ENCODE data around the gene KATNB1.

DNA sequence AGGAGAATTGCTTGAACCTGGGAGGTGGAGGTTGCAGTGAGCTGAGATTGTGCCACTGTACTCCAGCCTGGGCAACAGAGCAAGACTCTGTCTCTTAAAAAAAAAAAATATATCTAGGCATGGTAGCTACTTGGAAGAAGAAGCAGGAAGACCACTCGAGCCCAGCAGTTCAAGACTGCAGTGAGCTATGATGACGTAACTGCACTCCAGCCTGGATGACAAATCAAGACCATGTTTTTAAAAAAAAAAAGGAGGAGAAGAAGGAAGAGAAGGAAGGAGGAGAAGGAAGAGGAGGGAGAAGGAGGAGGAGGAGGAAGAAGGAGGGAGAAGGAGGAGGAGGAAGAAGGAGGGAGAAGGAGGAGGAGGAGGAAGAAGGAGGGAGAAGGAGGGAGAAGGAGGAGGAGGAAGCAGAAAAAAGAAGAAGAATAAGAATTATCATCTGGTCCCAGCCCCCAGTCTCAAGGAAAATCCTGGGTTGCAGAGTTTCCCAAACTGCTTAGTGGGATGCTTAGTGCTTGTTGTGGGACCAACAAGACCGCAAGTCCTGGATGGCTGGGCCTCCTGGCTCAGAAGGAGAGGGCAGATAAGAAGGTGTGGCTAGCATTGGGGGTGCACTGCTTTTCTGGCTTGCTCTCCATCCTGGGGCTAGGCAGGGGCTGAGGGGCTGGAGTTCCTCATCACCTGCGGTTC is 44.6 kb upstream of the KATNB1 start:
- TF ChIP-seq, protein P1, sequence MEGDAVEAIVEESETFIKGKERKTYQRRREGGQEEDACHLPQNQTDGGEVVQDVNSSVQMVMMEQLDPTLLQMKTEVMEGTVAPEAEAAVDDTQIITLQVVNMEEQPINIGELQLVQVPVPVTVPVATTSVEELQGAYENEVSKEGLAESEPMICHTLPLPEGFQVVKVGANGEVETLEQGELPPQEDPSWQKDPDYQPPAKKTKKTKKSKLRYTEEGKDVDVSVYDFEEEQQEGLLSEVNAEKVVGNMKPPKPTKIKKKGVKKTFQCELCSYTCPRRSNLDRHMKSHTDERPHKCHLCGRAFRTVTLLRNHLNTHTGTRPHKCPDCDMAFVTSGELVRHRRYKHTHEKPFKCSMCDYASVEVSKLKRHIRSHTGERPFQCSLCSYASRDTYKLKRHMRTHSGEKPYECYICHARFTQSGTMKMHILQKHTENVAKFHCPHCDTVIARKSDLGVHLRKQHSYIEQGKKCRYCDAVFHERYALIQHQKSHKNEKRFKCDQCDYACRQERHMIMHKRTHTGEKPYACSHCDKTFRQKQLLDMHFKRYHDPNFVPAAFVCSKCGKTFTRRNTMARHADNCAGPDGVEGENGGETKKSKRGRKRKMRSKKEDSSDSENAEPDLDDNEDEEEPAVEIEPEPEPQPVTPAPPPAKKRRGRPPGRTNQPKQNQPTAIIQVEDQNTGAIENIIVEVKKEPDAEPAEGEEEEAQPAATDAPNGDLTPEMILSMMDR (IDR thresholded peaks at IDR 0.05; ENCODE audit: borderline replicate concordance, extremely low read depth, low read length, poor library complexity, severe bottlenecking): no peak
- no peak for TF ChIP-seq EZH2 (IDR thresholded peaks at IDR 0.05; ENCODE audit: borderline replicate concordance, low read depth, low read length, severe bottlenecking)

Data from DND-41 (cell line).